GM12878 (cell line): ENCODE measurements around the gene CENPF. TPM values are rescaled to one million over a fixed set of nuclear protein-coding genes. Genes with fewer than 3 reads are reported as not detected.

Experiments
- ATAC-seq: fragments of 200-7000 bp; cut with Tn5 transposase; 3 replicates; pipeline ENCODE4 v1.9.1; 2020; ENCODE audit warnings: mild to moderate bottlenecking, moderate library complexity
- BruUV-seq: library from RNA; stranded (reverse); fragments of 400-500 nt; replicated peaks from 2 replicates; lab custom pipeline; 2021; lab: Mats Ljungman, UMichigan
- CTCF ChIA-PET: fragments of 300-600 bp; sonication (Branson Sonifier 250); formaldehyde crosslinking; extraction: SDS; loops from one replicate; lab custom pipeline; 2021; ENCODE audit warnings: inconsistent platforms; lab: Yijun Ruan, JAX
- POLR2A ChIA-PET: fragments of 350-600 bp; formaldehyde crosslinking; extraction: SDS; loops from one replicate; lab custom pipeline; 2021; ENCODE audit warnings: inconsistent platforms; lab: Charles Lee
- RAD21 ChIA-PET: fragments of 300-600 bp; sonication (Branson Sonifier 250); formaldehyde crosslinking; loops from one replicate; lab custom pipeline; 2023; ENCODE audit warnings: antibody characterized with exemption; ENCODE audit not compliant: unreplicated experiment; lab: Charles Lee
- SMC1A ChIA-PET: fragments of 300-600 bp; sonication (Branson Sonifier 250); formaldehyde crosslinking; loops from one replicate; lab custom pipeline; 2023; ENCODE audit not compliant: unreplicated experiment, uncharacterized antibody; lab: Charles Lee
- DNase-seq: peaks from one replicate; pipeline ENCODE4 v3.0.0-alpha.2; 2011; ENCODE audit warnings: low read depth, low spot score
- FAIRE-seq: peaks from 3 replicates; lab custom pipeline; 2011; peaks lifted over from hg19 to GRCh38; lab: Jason Lieb, UNC
- H2AFZ ChIP-seq: 2 replicates; pipeline ENCODE4 v1.6.0; 2011; ENCODE audit warnings: low read depth, low read length, control low read depth; ENCODE audit not compliant: control insufficient read depth
- H3K27ac ChIP-seq: 2 replicates; pipeline ENCODE4 v1.5.1; 2011; ENCODE audit warnings: control low read depth; ENCODE audit not compliant: control insufficient read depth, insufficient read depth
- H3K27me3 ChIP-seq, 2 experiments: replicated peaks in 1 of 2; 2 replicates each; pipeline versions ENCODE4 v1.6.0 to v1.6.1; 2011; ENCODE audit warnings: low read length in 1 of 2; ENCODE audit not compliant: control insufficient read depth in 2 of 2, insufficient read depth in 2 of 2
- H3K36me3 ChIP-seq, 2 experiments: 2 replicates each; pipeline ENCODE4 v1.5.1; 2011; ENCODE audit warnings: low read length in 1 of 2; ENCODE audit not compliant: control insufficient read depth in 2 of 2, insufficient read depth in 2 of 2
- H3K4me1 ChIP-seq: 2 replicates; pipeline ENCODE4 v1.6.1; 2011; ENCODE audit warnings: mild to moderate bottlenecking, low read length, moderate library complexity, mixed read lengths; ENCODE audit not compliant: control insufficient read depth, insufficient read depth
- H3K4me2 ChIP-seq: 2 replicates; pipeline ENCODE4 v1.6.0; 2011; ENCODE audit warnings: control low read depth; ENCODE audit not compliant: control insufficient read depth, insufficient read depth
- H3K4me3 ChIP-seq: fragments of 200-600 bp; sonication (generic); 2 replicates; pipeline ENCODE4 v1.5.1; 2016
- H3K79me2 ChIP-seq: 2 replicates; pipeline ENCODE4 v1.6.0; 2011; ENCODE audit warnings: low read length; ENCODE audit not compliant: control insufficient read depth, insufficient read depth
- H3K9ac ChIP-seq: 2 replicates; pipeline ENCODE4 v1.8.0; 2011; ENCODE audit warnings: low read length, control low read depth, mixed read lengths; ENCODE audit not compliant: control insufficient read depth, insufficient read depth
- H3K9me3 ChIP-seq: replicated peaks from 3 replicates; pipeline ENCODE4 v1.5.1; 2011; ENCODE audit warnings: mild to moderate bottlenecking, low read length; ENCODE audit not compliant: control insufficient read depth, insufficient read depth
- H4K20me1 ChIP-seq: 2 replicates; pipeline ENCODE4 v1.6.0; 2011; ENCODE audit not compliant: control insufficient read depth, insufficient read depth
- ATF7 ChIP-seq: fragments of 450-650 bp; IDR thresholded peaks from 2 replicates; pipeline ENCODE4 v1.6.1; 2016; ENCODE audit warnings: low read depth, mild to moderate bottlenecking
- WGBS: methylation state at CpG from one replicate; pipeline ENCODE4 v1.1.6; 2016; ENCODE audit warnings: low lambda C conversion rate; ENCODE audit not compliant: insufficient replicate concordance, insufficient coverage; ENCODE audit errors: missing lambda C conversion rate; 5-methylcytosine and 5-hydroxymethylcytosine counted together
- in situ Hi-C: fragments of 300-500 bp; cut with MboI; formaldehyde crosslinking; loops from 9 replicates; pipeline ENCODE4 v1.14.3; 2018; ENCODE audit warnings: mixed read lengths
- intact Hi-C: fragments of 100-400 bp; cut with micrococcal nuclease; formaldehyde crosslinking; loops from one replicate; pipeline ENCODE4 v1.14.2; 2022; ENCODE audit not compliant: unreplicated experiment
- polyA plus RNA-seq, 11 experiments: library from polyadenylated mRNA; depleted of rRNA in 4 of 11; unstranded in 6 of 11; stranded (reverse) in 5 of 11; fragments of >200 nt; fragmentation: Nextera tagmentation in 4 of 11; fragmentation: Illumina TruSeq in 1 of 11; extraction: Ambion mirVana in 4 of 11; extraction: Trizol in 1 of 11; gene quantifications; 1 replicate in 1 of 11; 2 replicates in 10 of 11; pipeline versions ENCODE4 v1.2.1 to v1.2.3, GENCODE V29; 2011 to 2016; ENCODE audit warnings: inconsistent platforms in 2 of 11, missing spikeins in 2 of 11, low read depth in 1 of 11
- total RNA-seq, 4 experiments: library from RNA; depleted of rRNA in 3 of 4; stranded (reverse); fragments of >200 nt in 3 of 4; fragmentation: Illumina TruSeq in 1 of 4; extraction: Trizol in 1 of 4; gene quantifications; 2 replicates each; pipeline versions ENCODE4 v1.2.1 to v1.2.3, GENCODE V29; 2013 to 2021
- TF ChIP-seq, protein P1 (sequence below): fragments of 450-650 bp; IDR thresholded peaks from 2 replicates; pipeline ENCODE4 v1.6.1; 2016; ENCODE audit warnings: mild to moderate bottlenecking, moderate library complexity, borderline replicate concordance

CENPF gene
- total and polyA plus RNA-seq, 10 of the 15 experiments (the other 5 are each of a cell fraction or from before 2014, with no cell fraction given), result 26.0 to 132 (median 70.5) TPM

DNA sequence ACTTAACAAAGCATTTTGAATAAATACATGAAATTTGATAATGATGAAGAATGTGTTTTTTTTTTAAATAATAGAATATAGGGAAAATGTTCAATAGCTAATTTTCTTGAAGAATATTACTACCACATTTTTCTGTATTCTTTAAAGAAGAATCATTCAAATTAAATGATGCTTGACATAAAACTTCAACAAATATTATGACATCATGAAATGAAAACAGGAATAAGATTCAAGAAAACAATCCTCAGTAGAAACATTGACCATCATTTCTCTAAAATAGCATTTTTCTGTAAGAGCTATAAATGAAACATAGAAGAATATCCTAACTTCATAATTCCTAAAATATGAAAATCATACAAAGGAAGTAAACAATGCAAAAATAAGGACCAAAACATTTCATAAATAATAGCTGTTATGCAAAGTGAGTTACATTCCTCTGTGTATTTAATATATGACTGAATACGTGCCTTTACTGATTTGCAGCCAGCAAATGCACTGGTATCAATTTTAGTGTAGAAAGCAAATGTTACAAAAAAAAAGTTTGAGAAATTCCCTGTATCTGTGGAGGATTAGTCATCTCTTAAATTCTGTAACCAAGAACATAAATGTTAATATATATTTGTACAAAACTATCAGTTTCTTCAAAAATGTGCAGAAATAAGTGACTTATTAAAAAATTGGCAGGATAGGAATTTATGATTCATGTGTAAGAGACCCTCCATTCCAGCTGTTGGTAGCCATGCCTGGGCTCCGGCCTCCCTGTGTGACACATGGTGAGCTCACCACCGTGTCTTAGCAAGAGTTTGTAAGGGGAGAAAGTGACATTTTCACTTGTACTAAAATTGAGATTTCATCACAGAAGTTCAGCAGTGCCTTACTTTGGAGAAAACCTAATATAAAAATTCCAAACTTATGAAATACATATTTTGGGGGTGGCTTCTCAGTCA is 36.6 kb upstream of the CENPF start:
- in situ Hi-C loops, result no loop called here
- ATAC-seq, result peak; percentile 67

More for the DNA sequence above, 36.6 kb upstream of the CENPF start:
- H3K9me3 ChIP-seq, result no peaks in the 10 kb centered on the region
- no peaks in the 10 kb centered on the region for H3K4me1 ChIP-seq
- no peak overlapping the region for H3K4me2 ChIP-seq
- intact Hi-C loops, result no loop called here
- CTCF ChIA-PET, result interaction anchor here (1.1 to 3.8 kb wide), 10 partner anchors 9 to 305 kb away, joined by 3 to 17 read pairs (median 4); no protein-coding TSS in a partner anchor
- 0% methylated on average over 3 of the region's 3 CpGs for WGBS
- H4K20me1 ChIP-seq, result no peaks in the 10 kb centered on the region
- FAIRE-seq (no peak), DNase-seq (no peak)
- no peak overlapping the region for H3K27ac ChIP-seq
- RAD21 ChIA-PET, result interaction anchor here (0.8 to 4.5 kb wide), 6 partner anchors 12 to 178 kb away, joined by 3 to 33 read pairs (median 8); no protein-coding TSS in a partner anchor
- SMC1A ChIA-PET, result interaction anchor here (1.0 to 6.4 kb wide), 7 partner anchors 9 to 38 kb away, joined by 3 to 64 read pairs (median 21); partner anchors contain the start of gene PTPN14
- H3K9ac ChIP-seq, result no peak overlapping the region
- H3K4me3 ChIP-seq, result no peak overlapping the region
- POLR2A ChIA-PET, result interaction anchor here (1.1 to 1.8 kb wide), 4 partner anchors 10 to 158 kb away, joined by 3 to 10 read pairs (median 4); no protein-coding TSS in a partner anchor
- H2AFZ ChIP-seq, result no peak overlapping the region
- TF ChIP-seq, protein P1, sequence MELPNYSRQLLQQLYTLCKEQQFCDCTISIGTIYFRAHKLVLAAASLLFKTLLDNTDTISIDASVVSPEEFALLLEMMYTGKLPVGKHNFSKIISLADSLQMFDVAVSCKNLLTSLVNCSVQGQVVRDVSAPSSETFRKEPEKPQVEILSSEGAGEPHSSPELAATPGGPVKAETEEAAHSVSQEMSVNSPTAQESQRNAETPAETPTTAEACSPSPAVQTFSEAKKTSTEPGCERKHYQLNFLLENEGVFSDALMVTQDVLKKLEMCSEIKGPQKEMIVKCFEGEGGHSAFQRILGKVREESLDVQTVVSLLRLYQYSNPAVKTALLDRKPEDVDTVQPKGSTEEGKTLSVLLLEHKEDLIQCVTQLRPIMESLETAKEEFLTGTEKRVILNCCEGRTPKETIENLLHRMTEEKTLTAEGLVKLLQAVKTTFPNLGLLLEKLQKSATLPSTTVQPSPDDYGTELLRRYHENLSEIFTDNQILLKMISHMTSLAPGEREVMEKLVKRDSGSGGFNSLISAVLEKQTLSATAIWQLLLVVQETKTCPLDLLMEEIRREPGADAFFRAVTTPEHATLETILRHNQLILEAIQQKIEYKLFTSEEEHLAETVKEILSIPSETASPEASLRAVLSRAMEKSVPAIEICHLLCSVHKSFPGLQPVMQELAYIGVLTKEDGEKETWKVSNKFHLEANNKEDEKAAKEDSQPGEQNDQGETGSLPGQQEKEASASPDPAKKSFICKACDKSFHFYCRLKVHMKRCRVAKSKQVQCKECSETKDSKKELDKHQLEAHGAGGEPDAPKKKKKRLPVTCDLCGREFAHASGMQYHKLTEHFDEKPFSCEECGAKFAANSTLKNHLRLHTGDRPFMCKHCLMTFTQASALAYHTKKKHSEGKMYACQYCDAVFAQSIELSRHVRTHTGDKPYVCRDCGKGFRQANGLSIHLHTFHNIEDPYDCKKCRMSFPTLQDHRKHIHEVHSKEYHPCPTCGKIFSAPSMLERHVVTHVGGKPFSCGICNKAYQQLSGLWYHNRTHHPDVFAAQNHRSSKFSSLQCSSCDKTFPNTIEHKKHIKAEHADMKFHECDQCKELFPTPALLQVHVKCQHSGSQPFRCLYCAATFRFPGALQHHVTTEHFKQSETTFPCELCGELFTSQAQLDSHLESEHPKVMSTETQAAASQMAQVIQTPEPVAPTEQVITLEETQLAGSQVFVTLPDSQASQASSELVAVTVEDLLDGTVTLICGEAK, result no peak
- TF ChIP-seq ATF7, result peak; percentile 69
- H3K36me3 ChIP-seq, result no peaks in the 10 kb centered on the region
- no peaks in the 10 kb centered on the region for H3K27me3 ChIP-seq
- no TSS peak for BruUV-seq
- no peaks in the 10 kb centered on the region for H3K79me2 ChIP-seq
